Measurements from ENCODE around the gene REXO4.
A peak's percentile ranks its signal among the peaks of the same experiment; 100 is the strongest.
"Not testable (repeated sequence)": the region's sequence is repeated elsewhere in the genome, so short reads cannot be mapped to it uniquely, and the experiment has no call there.

Gene REXO4

DNA sequence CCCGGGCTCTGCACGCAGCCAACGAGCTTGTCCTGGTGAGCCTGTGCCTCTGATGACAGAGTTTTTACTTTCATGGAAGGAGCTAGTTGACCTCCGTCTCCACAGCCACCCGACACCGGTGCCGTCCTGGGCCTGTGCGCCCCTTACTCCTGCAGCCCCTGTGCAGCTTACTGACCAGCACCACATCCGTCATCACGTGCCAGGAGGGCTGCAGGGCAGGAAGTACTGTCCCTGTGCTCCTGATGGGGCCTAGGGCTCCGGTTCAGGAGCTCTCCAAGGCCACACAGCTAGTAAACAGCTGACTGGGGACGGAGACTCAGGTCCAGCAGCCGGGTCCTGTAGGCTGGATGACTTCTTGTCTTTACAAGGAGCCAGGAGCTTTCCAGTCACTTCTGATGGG lies 31.5 kb downstream of the REXO4 start:
- no peak for DNase-seq

DNA sequence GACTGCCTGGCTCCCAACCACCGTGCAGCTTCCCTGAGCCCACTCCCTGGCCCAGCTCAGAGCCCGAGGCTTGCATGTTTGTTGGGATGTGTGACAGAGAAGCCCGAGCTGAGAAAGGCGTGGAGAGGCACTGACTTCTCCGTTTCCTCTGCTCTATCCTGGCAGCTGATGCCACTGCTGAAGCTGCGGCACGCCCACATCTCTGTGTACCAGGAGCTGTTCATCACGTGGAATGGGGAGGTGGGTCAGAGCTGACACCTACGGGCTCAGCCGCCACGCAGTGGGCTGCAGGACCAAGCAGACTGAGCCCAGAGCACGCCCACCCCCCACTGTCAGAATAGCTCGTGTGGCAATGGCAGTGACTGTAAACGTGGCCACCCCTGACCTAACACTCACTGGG lies 32.4 kb downstream of the REXO4 start:
- no peak for DNase-seq

DNA sequence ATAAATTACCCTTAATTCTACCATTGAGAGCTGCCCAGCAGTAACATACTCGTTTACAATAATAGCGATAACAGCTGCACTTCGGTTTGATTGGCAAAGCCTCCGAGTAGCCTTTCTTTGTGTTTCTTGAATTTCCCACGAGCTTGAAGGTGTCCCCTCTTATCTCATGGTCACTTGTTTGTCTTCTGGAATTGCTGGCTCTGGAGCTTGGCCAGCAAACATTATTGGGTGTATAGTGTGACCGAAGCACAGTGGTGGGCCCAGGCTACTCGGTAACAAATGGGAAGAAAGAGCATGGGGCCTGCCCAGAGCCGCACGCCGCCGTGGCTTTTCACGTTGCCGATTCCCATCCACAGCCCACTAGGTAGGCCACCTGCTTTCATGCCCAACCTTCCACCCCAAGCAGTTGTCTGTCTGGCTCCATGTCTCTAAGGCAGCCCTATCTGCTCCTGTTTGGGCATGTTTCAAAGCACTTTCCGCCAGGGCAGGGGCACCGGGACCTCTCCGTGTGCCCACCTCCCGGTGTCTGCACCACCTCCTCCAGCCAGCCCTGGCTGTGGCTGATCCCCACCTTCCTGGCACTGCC lies 33.0 kb downstream of the REXO4 start:
- DNase-seq, result no peak

DNA sequence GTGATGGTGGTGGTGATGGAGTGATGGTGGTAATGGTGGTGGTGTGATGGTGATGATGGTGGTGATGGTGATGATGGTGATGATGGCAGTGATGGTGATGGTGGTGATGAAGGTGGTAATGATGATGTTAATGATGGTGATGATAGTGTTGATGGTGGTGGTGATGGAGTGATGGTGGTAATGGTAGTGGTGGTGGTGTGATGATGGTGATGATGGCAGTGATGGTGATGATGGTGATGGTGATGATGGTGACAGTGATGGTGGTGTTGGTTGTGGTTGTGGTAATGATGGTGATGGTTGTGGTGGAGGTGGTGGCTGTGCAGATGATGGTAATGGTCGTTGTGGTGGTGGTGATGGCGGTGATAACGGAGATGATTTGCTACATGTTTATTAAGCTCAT lies 34.4 kb downstream of the REXO4 start:
- no peak for DNase-seq

DNA sequence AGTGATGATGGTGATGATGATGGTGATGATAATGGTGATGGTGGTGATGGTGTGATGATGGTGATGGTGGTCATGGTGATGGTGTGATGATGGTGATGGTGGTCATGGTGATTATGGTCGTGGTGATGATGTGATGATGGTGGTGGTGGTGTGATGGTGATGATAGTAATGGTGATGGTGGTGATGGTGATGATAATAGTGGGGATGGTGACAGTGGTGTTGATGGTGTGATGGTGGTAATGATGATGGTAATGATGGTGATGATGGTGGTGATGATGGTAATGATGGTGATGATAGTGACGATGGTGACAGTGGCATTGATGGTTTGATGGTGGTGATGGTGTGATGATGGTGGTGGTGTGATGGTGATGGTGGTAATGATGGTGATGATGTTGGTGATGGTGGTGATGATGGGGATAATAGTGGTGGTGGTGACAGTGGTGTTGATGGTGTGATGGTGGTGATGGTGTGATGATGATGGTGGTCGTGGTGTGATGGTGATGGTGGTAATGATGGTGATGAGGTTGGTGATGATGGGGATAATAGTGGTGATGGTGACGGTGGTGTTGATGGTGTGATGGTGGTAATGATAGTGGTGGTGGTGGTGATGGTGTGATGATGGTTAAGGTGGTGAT lies 35.2 kb downstream of the REXO4 start:
- DNase-seq, result no peak

DNA sequence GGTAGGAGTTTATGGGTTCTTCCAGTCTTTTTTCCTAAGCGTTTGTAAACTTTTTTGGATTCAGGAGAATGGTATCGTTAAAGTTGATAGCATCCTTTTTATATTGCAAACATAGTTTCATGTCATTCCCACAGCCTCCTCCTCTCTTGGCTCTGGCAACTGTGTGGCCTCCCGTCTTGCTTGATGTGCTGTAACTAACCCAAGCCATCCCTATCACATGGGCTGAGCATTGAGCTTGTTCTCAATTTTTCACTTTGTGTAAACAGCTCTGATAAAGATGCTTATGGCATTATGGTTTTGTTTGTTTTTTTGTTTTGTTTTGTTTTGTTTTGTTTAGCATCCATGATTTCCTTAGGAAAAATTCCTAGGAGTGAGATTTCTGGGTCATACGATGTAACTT lies 37.1 kb downstream of the REXO4 start:
- no peak for DNase-seq

DNA sequence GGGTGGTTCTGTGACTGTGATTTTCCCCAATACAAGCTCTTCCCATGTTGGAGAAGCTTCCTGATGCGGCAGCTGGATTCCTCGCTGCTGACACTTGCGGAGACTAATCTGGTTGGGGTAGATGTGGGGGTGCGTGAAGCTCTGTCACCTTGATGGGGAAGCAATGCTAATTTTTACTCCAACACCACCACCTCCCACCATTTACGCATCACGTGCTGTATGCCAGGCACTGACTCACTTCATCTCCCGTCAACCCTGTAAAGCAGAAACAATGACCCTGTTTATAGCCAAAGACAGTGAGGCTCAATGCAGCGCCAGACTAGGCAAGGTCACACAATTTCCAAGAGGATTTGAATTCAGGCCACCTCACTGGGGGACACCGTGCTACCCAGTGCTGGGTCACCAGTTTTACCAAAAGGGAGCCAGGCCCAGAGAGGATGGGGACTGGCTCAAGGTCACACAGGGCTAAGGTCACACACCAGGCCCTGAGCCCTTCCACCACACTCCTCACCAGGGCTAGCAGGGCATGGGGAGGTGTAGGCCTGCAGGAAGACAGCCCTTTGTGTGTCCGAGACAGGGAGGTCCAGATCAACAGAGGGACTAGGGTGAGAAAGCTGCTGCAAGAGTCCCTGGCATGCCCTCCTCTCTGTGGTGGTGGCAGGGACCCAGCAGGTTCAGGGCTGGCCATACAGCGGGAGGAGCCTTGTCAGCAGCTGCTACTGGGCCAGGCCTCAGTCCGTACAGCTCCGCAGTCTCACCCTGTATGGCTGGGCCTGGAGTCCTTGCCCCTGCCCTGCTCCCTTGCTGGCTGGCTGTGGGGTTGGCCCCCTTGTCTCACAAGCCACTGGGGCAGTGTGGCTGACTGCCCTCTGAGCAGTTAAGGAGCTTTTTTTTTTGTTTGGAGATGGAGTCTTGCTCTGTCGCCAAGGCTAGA lies 38.4 kb downstream of the REXO4 start:
- no peak for DNase-seq

DNA sequence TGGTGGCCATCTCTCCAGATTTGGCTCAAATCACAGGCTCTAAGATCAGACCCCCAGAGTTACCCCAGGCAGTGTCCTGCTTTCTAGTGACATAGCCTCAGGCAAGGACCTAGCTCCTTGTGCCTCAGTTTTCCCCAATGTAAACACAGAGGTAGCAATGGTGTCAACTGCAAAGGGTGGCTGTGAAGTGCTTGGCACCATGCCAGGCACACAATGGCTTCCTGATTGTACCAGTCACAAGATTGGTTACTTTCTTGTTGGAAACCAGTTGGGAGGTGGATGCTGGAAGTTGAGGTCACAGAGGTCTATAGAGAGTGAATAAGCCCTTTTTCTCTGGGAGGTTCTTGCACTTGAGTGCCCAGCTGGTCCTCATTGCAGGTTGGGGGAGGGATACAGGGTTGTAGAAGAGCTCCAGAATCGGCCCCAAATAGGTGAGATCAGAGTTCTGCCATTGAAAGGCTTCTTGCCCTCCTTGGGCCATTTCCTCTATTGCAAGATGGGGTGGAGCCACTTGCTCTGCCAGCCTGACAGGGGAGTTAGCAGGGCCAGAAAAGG lies 39.3 kb downstream of the REXO4 start:
- peak; percentile 47 for DNase-seq

DNA sequence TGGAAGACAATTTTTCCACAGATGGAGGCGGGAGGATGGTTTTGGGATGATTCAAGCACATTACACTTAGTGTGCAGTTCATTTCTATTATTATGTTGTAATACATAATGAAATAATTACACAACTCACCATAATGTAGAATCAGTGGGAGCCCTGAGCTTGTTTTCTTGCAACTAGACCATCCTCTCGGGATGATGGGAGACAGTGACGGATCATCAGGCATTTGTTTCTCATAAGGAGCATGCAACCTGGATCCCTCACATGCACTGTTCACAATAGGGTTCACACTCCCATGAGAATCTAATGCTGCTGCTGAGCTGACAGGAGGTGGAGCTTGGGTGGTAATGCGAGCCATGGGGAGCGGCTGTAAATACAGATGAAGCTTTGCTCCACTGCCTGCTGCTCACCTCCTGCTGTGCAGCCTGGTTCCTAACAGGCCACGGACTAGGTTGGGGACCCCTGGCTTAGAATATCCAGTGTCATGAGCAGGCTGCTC lies 40.0 kb downstream of the REXO4 start:
- peak; percentile 44 for DNase-seq

DNA sequence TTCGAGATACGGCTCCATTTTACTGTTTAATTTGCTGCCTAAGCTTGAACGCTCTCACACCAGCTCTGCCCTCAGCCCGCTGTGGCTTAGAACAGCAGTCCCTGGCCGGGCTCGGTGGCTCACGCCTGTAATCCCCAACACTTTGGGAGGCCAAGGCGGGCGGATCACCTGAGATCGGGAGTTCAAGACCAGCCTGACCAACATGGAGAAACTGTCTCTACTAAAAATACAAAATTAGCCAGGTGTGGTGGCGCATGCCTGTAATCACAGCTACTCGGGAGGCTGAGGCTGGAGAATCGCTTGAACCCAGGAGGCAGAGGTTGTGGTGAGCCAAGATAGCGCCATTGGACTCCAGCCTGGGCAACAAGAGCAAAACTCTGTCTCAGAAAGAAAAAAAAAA lies 40.5 kb downstream of the REXO4 start:
- DNase-seq, result not testable (repeated sequence)

DNA sequence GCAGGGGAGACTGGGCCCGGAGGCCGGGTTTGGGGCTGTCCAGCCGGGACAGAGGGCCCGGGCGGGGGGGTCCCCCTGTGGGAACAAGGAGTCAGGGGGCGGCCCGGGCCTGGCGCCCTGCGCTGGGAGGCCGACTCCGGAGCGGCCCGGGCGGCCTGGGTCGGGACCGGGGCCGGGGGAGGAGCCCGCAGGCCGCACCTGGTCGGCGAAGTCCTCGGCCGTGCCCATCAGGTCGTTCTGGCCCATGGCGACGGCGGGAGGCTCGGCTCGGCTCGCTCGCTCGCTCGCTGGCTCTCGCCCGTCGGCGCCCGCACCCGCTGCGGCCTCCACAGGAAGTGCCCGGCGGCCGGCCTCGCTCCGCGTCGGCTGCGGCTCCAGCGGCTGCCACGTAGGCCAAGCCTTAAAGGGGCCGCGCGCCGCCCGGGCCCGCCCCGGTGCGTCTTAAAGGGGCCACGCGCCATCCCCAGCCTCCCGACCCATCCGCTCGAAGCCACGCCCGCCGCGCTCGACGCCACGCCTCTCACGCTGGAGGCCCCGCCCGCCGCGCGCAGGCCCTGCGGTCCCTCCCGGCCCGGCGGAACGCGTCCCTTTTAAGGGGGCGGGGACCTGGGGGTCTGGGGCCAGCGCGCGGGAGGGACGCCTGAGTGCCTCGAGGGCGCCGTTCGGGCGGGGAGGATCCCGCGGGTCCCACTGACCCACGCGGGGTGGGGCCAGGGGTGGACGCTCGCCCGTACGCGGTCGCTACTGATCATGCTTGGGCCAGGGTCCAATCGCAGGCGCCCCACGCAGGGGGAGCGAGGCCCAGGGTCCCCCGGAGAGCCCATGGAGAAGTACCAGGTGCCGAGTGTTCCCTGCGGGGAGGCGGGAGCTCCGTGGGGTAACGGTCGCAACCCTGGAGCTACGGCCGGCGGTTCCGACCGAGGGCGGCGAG lies 41.8 kb downstream of the REXO4 start, which contains the start of the genes STKLD1 and SURF4:
Gene STKLD1, plus strand, starts transcription at position 643 of the 931 bp plus-strand sequence. Its CDS starts 108 bp downstream, at position 751.
Gene SURF4, minus strand, starts transcription at position 337 of the 931 bp plus-strand sequence. Its CDS starts 91 bp downstream, at position 246.
- DNase-seq, result peak; percentile 96

DNA sequence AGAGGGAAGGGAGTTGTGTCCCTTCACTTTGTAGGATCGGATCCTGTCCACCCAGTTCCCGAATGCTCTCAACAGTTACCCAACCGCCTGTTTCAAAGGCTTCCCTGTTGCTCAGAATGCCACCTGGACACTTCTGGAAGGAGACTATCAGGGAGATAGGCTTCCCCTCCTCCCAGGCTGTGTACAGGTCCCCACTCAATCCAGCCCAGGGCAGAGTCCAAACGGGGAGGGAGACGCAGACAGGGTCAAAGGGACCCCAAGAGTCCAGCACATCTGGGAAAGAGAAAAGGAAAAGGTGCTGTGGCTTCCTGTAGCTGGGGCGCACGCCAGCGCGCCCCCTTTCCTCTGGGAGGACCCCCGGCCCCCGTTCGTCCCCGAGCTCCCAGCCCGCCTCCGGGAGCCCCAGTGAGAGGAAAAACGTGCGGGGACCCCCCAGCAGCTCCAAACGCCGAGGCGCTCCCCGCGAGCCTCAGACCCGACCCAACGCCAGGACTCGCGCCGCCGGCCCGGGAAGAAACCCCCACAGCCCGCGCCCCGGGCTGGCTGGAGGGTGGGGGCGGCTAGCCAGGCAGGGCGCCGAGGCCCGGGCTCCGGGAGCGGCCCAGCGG lies 42.6 kb downstream of the REXO4 start:
- peak; percentile 60 for DNase-seq

DNA sequence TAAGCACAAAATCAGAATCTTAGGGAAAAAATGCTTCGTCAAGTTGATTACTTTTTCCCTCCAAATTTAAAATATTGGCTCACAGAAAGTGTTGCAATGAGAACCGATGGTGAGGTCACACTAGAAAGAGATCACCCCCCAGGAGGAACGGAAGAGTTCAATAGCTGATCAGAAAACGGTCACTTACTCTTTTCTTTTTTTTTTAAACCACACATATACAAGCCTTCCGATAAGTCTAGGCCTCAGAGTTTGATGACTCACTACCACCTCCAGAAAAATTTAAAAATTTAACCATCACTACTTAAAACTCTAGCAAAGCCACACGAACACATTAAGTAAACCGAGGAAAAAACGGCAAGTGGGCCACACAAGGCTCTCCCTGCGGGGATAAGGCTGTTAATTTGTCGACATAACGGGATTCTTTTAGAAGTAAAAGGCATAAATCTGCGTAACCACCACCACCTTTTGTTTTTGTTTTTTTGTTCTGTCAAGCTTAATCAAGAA lies 43.1 kb downstream of the REXO4 start:
- peak; percentile 76 for DNase-seq

DNA sequence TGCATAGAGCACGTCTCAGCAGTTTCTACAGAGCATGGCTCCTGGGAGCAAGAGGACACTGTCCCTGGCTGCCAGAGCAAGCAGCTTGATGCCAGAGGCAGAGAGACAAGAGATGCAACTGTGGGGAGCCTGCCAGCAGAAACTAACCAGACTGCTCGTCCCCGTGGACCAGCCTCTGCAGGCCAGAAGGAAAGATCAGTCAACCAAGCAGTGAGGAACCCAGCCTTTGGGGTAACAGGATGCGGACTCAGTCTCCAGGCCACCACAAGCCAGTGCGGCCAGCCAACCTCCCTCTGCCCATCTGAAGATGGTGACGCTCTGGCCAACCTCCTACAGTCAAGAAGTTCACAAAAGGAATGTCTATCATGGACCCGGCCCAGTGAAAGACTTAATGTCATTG lies 45.7 kb downstream of the REXO4 start:
- no peak for DNase-seq

DNA sequence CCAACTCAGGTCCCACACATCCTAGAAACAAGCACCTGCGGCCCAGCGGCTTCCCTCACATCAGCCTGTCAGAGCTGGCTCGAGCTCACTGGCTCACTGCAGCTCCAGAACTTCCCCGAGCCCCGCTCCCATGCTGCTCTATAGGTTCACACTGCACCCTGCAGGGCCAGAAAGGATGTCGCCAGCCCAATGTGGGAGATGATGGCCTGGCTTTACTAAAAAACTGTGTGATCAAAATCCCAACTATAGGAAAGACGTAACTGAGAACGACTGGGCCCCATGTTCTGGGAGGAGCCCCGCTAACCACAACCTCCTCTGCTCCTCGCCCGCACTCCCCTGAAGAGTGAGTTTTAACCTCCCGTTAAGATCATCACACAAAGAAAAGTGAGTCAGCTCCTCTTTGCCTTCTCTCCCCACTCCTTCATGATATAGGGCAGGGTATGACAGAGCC lies 46.5 kb downstream of the REXO4 start:
- DNase-seq, result peak; percentile 75

DNA sequence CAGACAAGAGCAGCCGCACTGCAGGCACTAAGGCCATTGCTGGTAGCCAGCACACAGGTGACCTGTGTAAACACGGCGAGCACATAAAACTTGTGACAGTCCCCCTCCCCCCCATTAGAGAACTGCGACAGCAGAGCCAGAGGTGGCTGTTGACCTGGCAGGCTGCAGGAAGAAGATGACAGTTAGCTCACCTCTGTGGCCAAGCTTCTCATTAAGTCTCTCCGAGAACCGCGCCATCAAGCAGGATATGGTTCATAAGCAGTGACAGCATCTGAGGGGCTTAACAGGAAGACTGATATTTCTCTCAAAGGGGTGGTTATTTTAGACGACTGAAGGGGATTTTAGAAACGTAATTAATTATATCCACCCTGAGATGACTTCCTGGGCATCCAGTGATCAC lies 47.1 kb downstream of the REXO4 start:
- DNase-seq, result no peak

DNA sequence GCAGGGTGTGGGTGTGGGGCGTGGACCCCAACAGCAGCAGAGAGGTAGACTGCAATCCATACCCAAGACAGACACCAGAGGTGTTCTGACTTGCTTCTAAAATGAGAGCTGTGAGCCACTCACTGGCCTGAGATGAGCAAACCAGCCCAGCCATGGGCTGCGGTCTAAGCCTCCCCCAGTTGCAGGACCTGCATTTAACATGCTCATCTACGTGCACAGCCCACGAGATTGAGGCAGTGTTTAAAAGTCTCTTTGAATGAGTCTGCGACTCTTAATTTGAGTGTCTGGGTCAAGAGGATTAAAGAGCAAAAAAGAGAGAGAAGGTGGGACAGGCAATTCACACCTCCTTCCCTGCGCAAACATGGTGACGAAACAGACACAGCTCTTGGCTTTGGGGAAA lies 47.9 kb downstream of the REXO4 start:
- DNase-seq, result no peak

DNA sequence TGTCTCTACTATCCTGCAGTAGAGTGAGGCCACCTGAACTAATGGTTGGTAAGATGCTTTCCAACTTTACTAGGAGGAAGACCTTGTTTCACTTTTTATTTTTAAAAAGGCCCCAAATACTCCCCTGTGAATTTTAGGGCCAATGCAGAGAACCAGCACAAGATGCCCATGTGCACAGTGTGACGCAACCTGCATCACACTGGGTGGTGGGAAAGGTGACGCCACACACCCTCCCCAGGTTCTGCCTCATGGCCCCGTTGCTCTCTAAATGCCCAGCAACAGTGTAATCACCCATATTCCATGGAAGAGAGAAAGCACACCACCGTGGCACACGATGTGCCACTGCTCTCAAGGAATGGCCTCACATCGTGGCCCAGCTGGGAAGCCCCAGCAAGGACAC lies 48.4 kb downstream of the REXO4 start:
- DNase-seq, result no peak

DNA sequence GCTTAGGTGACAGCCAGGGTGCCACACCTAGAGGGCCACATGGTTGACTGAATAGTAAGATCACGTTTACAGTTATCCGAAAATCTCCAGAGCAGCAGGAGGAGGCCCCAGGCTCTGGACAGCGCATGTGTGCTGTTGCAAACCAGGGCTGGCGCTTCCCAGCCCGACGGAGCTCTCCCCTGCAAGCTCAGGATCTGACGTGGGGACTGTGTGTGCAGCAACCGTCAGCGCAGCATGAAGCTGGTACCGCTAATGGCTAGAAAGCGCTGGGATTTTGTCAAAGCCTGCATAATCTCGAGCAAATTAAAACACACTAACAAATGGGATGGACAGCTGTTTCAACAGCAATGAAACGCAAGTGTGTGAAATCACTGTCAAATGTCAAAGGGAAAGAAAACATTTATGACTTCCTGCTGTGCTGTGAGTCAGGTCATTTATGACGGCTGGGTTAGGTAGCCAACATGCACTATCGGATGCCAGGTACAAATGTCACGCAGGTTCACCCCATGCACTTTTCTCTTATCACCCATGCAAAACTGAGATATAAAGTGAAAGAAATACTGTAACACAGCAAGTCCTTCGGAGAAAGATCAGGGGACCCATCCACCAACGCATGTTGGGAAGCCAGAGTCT lies 49.4 kb downstream of the REXO4 start:
- no peak for DNase-seq

DNA sequence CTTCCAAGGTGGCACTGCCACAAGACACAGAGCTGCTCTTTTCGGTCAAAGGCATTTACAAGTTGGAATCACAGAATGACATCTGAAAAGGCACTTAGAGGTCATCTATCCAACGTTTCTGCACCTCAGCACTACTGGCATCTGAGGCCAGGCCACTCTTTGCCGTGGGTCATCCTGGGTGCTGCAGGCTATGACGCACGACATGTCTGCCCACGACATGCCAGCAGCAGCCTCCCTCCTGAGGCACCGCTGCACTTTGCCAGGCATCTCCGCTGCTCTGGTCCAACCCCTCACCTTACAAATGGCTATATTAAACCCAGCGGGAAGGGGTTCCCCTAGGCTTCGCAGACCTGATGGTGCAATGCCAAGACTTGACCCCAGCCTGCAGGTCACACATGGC lies 50.0 kb downstream of the REXO4 start:
- DNase-seq, result no peak

DNA sequence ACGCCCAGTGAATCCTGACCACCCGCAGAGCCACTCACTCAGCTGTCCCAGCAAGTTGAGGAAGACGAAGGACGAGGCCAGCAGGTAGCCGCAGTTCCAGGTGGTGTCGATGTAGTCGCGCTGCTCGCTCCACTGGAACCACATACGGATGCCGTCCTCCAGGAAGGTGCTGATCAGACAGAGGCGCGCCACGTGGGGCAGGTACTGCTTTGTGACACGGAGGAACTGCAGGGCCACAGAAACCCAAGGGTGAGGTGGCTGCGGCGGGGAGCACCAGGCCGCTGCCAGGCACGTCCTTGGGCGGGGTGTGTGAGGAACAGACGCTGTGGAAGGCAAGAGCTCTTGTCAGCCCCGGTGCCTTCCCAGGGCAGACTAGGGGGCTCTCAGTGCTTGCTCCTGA lies 50.6 kb downstream of the REXO4 start:
- DNase-seq, result no peak
